ENCODE measurements around the gene NELFA.

Gene NELFA

DNA sequence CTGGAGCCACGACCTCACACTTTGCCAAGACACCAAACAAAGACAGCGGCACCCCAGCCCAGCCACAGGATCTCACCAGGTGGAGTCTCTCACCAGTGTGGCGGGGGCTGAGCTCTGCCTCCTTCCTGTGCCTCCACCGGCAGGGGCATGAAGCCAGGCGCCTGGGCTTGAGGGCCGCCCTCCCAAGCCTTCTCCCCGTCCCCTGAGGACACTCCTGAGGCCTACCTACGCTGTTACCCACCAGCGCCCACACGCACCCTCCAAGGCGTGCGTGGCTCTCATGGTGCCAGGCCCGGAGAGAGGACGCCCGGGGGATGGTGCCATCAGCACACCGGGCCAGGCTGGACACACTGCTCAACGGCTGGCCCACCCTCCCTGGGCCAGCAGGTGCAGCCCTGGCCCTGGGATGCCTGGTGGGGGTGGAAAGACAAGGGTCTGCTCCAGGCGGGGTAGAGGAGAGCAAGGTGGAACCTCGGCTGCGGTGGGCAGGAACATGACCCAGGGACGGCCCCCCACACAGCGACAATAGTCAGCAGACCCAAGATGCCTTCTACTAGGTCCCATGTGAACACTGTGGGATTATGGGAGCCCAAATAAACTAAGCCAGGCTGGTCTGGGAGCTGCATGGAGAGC lies 22.1 kb downstream of the NELFA start:
- DNase-seq (ENCODE audit: low spot score): no peak
- H3K27ac ChIP-seq: peak overlapping the region; percentile 9; the same call in 1 of the 2 replicates
- no peak for TF ChIP-seq CTCF (conservative IDR thresholded peaks at IDR 0.05; ENCODE audit: low read depth)
- CTCF ChIA-PET: no interaction called here
- POLR2A ChIA-PET (ENCODE audit: low non-redundant PET): interaction anchor here (0.5 kb wide), 1 partner anchor 20 kb away, joined by 3 read pairs; no protein-coding TSS in a partner anchor

- ChIA-PET POLR2A (ENCODE audit: low non-redundant PET) (interaction anchor here (0.5 kb wide), 1 partner anchor 21 kb away, joined by 3 read pairs; no protein-coding TSS in a partner anchor), CTCF (no interaction called here)
- DNase-seq (ENCODE audit: low spot score): no peak
- H3K27ac ChIP-seq: peak overlapping the region; percentile 64
- TF ChIP-seq CTCF (conservative IDR thresholded peaks at IDR 0.05; ENCODE audit: low read depth): no peak
Observed at GRCh38 chr4:1985780-1986577, 22.8 kb downstream of the NELFA start.

DNA sequence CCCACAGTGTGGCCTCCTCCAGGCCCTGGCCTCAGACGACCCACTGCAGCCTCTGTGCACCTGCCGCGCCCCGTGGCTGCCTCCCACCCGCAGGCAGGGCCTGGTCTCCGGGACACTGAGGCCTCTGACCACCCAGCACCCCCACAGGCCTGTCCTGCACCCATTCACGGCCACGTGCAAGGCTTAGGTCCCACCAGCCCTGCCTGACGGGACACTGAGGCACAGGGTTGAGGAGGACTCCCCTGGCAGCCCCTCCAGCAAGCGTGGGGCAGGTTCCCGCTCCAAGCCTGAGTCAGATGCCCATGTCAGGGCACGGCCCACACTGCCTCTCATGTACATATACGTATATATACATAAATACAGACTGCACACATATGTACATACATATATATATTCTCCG lies 23.5 kb downstream of the NELFA start:
- peak overlapping the region; percentile 64 for H3K27ac ChIP-seq
- POLR2A ChIA-PET (ENCODE audit: low non-redundant PET): no interaction called here
- TF ChIP-seq CTCF (conservative IDR thresholded peaks at IDR 0.05; ENCODE audit: low read depth): no peak
- no peak for DNase-seq (ENCODE audit: low spot score)
- CTCF ChIA-PET: no interaction called here

DNA sequence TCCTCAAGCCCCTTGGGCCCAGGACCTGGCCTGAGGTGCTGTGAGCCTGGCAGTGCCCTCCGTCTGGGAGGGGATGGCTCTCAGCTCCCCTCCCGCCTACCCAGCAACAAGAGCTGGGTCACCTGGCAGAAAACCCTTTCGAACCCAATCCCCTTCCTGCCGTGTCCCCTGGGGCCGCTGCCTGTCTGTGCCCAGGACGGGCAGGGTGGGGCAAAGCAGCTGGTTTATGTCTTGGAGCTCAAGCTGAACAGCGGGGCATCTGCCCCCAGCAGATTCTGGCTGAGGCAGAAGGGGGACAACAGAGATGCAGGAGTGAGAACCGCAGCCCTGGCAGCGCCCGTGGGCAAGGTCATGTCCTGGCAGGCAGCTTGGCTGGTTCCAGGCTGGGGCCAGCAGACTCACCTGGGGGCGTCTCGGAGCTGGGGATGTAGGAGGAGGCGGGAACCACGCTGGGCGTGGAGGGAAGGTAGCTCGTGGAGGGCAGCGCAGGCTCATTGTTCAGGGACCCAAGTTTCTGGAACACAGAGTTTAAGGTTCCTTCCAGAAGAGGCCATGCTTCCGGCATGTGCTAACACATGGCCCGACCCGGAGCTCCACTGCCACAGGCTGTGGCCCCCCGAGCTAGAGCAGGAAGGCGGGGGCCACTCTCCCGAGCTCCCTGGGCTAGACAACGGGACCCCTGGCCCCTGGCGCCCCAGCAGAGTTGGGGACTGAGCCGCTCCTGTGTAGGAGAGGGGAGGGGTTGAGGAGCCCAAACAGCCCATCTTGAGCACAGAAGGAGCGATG lies 24.2 kb downstream of the NELFA start:
- ChIA-PET POLR2A (ENCODE audit: low non-redundant PET) (interaction anchor here (0.6 kb wide), 1 partner anchor 264 kb away, joined by 3 read pairs; the partner anchor contains the start of genes TACC3 and TMEM129), CTCF (no interaction called here)
- no peak for DNase-seq (ENCODE audit: low spot score)
- no peak for TF ChIP-seq CTCF (conservative IDR thresholded peaks at IDR 0.05; ENCODE audit: low read depth)
- peak overlapping the region; percentile 64 for H3K27ac ChIP-seq

DNA sequence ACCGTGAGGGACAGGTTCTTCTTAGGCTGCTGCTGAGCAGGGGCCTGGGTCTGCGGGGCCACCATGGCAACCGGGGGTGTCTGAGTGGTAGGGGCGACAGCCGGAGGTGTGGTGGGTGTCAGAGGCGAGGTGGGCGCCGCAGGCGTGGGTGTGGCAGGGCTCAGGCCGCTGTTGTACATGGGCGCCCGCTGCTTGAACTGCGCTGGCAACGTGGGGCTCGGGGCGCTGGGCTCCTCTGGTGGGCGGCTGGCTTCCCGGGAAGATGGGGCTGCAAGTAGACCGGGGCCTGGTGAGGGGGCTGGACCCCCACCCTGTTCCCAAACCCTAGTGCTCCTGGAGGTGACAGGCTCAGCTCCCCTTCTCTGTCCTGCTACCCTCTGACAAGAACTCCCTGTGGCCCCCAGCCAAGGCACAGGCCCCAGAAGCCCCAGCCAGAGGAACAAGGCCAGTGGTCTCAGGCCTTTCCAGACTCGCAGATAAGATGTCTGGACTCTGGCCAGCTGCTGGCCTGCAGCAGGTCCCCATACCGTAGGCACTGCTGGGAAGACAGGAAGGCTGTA lies 24.8 kb downstream of the NELFA start:
- no peak for DNase-seq (ENCODE audit: low spot score)
- CTCF ChIA-PET: no interaction called here
- POLR2A ChIA-PET (ENCODE audit: low non-redundant PET): interaction anchor here (0.6 kb wide), 1 partner anchor 263 kb away, joined by 3 read pairs; the partner anchor contains the start of genes TACC3 and TMEM129
- TF ChIP-seq CTCF (conservative IDR thresholded peaks at IDR 0.05; ENCODE audit: low read depth): no peak
- peak overlapping the region; percentile 64 for H3K27ac ChIP-seq

Measured in RWPE1 (cell line).